ENCODE data around the gene P2RY8. TPM values are rescaled to one million over a fixed set of nuclear protein-coding genes. Genes with fewer than 3 reads are reported as not detected.

P2RY8 gene
- total RNA-seq, 3 donors from 2014 or later, result 1.3 to 3.2 (median 1.5) TPM

- H3K9me3 ChIP-seq, result peaks cover 18 to 25% of the 10 kb centered on the region in 2 donors
- no peak overlapping the region for H3K4me3 ChIP-seq
- DNase-seq (ENCODE audit: low spot score in 2 of 2), result no peak
- no peaks in the 10 kb centered on the region for H3K4me1 ChIP-seq
- H3K27ac ChIP-seq, result no peak overlapping the region
- TF ChIP-seq POLR2AphosphoS5 (IDR thresholded peaks at IDR 0.05) (no peak), POLR2A (IDR thresholded peaks at IDR 0.05) (no peak)
- TF ChIP-seq, protein P1, sequence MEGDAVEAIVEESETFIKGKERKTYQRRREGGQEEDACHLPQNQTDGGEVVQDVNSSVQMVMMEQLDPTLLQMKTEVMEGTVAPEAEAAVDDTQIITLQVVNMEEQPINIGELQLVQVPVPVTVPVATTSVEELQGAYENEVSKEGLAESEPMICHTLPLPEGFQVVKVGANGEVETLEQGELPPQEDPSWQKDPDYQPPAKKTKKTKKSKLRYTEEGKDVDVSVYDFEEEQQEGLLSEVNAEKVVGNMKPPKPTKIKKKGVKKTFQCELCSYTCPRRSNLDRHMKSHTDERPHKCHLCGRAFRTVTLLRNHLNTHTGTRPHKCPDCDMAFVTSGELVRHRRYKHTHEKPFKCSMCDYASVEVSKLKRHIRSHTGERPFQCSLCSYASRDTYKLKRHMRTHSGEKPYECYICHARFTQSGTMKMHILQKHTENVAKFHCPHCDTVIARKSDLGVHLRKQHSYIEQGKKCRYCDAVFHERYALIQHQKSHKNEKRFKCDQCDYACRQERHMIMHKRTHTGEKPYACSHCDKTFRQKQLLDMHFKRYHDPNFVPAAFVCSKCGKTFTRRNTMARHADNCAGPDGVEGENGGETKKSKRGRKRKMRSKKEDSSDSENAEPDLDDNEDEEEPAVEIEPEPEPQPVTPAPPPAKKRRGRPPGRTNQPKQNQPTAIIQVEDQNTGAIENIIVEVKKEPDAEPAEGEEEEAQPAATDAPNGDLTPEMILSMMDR (IDR thresholded peaks at IDR 0.05), result no peak
- intact Hi-C loops (cut with DNase I; ENCODE audit: low total_unique reads), result no loop called here
- no peaks in the 10 kb centered on the region for H3K27me3 ChIP-seq
- peaks cover 15% of the 10 kb centered on the region for H3K36me3 ChIP-seq
Measured at GRCh38 chrX:1417921-1418771, 118.8 kb downstream of the P2RY8 start.

DNA sequence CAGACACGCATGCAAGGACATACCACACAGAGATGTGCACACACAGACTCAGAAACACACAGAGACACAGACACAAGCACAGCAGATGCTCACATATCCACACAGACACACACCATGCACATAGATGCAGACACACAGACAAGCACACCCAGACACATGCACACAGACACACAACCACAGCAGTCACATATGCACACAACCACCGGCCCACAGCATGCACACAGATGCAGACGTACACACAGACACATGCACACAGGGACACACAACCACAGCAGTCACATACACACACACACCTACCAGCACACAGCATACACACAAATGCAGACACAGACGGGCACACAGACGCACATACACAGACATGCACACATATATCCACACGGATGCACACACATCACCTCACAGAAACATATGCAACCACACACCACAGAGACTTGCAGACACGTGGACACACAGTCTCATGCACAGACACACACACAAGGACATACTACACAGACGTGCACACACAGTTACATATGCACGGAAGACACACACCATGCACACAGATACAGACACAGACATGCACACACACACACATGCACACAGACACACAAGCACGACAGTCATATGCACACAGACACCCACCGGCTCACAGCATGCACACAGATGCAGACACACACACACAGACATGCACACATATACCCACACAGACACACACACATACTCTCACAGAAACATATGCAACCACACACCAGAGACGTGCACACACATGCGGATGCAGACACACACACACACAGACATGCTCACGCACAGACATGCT, 119.8 kb downstream of the P2RY8 start:
- peaks cover 8 to 15% of the 10 kb centered on the region in 2 donors for H3K9me3 ChIP-seq
- TF ChIP-seq POLR2A (IDR thresholded peaks at IDR 0.05) (no peak), POLR2AphosphoS5 (IDR thresholded peaks at IDR 0.05) (no peak)
- TF ChIP-seq, protein P1 (IDR thresholded peaks at IDR 0.05), result no peak
- H3K4me1 ChIP-seq, result no peaks in the 10 kb centered on the region
- no peak overlapping the region for H3K4me3 ChIP-seq
- no peak for DNase-seq (ENCODE audit: low spot score in 2 of 2)
- intact Hi-C loops (cut with DNase I; ENCODE audit: low total_unique reads), result no loop called here
- no peak overlapping the region for H3K27ac ChIP-seq
- H3K36me3 ChIP-seq, result peaks cover 15% of the 10 kb centered on the region
- H3K27me3 ChIP-seq, result no peaks in the 10 kb centered on the region

DNA sequence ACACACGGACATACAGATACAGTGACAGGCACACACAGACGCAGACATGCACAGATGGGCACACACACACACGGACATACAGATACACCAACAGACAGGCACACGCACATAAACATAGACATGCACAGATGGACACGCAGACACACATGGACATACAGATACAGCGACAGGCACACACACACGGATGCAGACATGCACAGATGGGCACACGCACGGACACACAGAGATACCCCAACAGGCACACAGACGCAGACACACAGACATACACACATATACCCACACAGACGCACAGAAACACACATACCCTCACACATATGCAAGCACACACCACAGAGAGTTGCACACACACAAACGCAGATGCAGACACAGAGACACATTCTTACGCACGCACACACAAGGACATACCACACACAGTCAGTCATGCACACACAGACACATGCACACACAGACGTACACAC, 120.6 kb downstream of the P2RY8 start:
- no peak for DNase-seq (ENCODE audit: low spot score in 2 of 2)
- Histone ChIP-seq H3K27ac (no peak overlapping the region), H3K36me3 (peaks cover 10% of the 10 kb centered on the region), H3K4me1 (no peaks in the 10 kb centered on the region), H3K4me3 (no peak overlapping the region), H3K27me3 (no peaks in the 10 kb centered on the region), H3K9me3 (peaks cover 5 to 9% of the 10 kb centered on the region in 2 donors)
- intact Hi-C loops (cut with DNase I; ENCODE audit: low total_unique reads), result no loop called here
- no peak for TF ChIP-seq POLR2A (IDR thresholded peaks at IDR 0.05)
- TF ChIP-seq POLR2AphosphoS5 (IDR thresholded peaks at IDR 0.05), result no peak

Other genes with a start within 250 kb of the P2RY8 start
- 1 to 10 TPM; 2.9 to 7.5 (median 7.4) TPM for gene IL3RA, start 200.4 kb downstream of the P2RY8 start, total RNA-seq
- 100 to 1,000 TPM; 306 to 401 (median 351) TPM for gene SLC25A6, start 145.1 kb downstream of the P2RY8 start, total RNA-seq
- 10 to 100 TPM; 22.8 to 29.1 (median 28.2) TPM for gene ASMTL, start 84.3 kb downstream of the P2RY8 start, total RNA-seq
- gene AKAP17A, start 54.4 kb upstream of the P2RY8 start, total RNA-seq, result 10 to 100 TPM; 32.2 to 62.3 (median 56.3) TPM
- not detected for gene ASMT, start 77.9 kb upstream of the P2RY8 start, total RNA-seq